ENCODE data around the gene IRX5.

IRX5 gene

GRCh38 chr16:54931120-54932014 lies 702 bp downstream of the IRX5 start:
- no peak for DNase-seq

- DNase-seq: no peak
Observed at GRCh38 chr16:54932021-54932660, 1.5 kb downstream of the IRX5 start.

- DNase-seq: no peak
Observed at GRCh38 chr16:54932737-54933254, 2.1 kb downstream of the IRX5 start.

- no peak for DNase-seq
Observed at GRCh38 chr16:54933281-54934011, 2.8 kb downstream of the IRX5 start.

GRCh38 chr16:54934481-54935265 lies 4.0 kb downstream of the IRX5 start:
- DNase-seq: no peak

GRCh38 chr16:54935266-54935968 lies 4.8 kb downstream of the IRX5 start:
- no peak for DNase-seq

- no peak for DNase-seq
Observed at GRCh38 chr16:54936201-54936978, 5.7 kb downstream of the IRX5 start.

- DNase-seq: no peak
Observed at GRCh38 chr16:54936979-54937670, 6.5 kb downstream of the IRX5 start.

- no peak for DNase-seq
Observed at GRCh38 chr16:54937671-54938211, 7.1 kb downstream of the IRX5 start.

GRCh38 chr16:54938212-54939028 lies 7.8 kb downstream of the IRX5 start:
- DNase-seq: no peak

- no peak for DNase-seq
Observed at GRCh38 chr16:54939029-54939346, 8.3 kb downstream of the IRX5 start.

GRCh38 chr16:54939510-54940278 lies 9.0 kb downstream of the IRX5 start:
- DNase-seq: no peak

GRCh38 chr16:54940279-54940604 lies 9.6 kb downstream of the IRX5 start:
- DNase-seq: no peak

- DNase-seq: no peak
Observed at GRCh38 chr16:54942353-54942943, 11.8 kb downstream of the IRX5 start.

- no peak for DNase-seq
Observed at GRCh38 chr16:54944002-54944401, 13.3 kb downstream of the IRX5 start.

GRCh38 chr16:54945063-54945462 lies 14.4 kb downstream of the IRX5 start:
- DNase-seq: no peak

- DNase-seq: no peak
Observed at GRCh38 chr16:54946909-54947308, 16.2 kb downstream of the IRX5 start.

- no peak for DNase-seq
Observed at GRCh38 chr16:54947616-54948015, 17.0 kb downstream of the IRX5 start.
